Activated CD8-positive, alpha-beta T cell treated with anti-CD3 and anti-CD28 coated beads for 36 hours (primary cell): ENCODE measurements around the gene ING2. TPM values are rescaled to one million over a fixed set of nuclear protein-coding genes. Genes with fewer than 3 reads are reported as not detected.

Experiments used
- ATAC-seq: fragments of 200-7000 bp; cut with Tn5 transposase; one replicate; pipeline ENCODE4 v1.10.0; 2021; ENCODE audit warnings: mild to moderate bottlenecking, moderate library complexity
- CTCF ChIA-PET: fragments of 350-600 bp; sonication (Branson Sonifier 250); formaldehyde crosslinking; loops from one replicate; lab custom pipeline; 2021; ENCODE audit warnings: antibody characterized with exemption; lab: Charles Lee
- POLR2A ChIA-PET: fragments of 350-600 bp; sonication (Branson Sonifier 250); formaldehyde crosslinking; loops from one replicate; lab custom pipeline; 2021; ENCODE audit warnings: antibody characterized with exemption; lab: Charles Lee
- DNase-seq: peaks from one replicate; pipeline ENCODE4 v3.0.0-alpha.2; 2020
- H3K27ac Mint-ChIP-seq: one replicate; pipeline ENCODE4 v1.8.0; 2021; ENCODE audit warnings: mild to moderate bottlenecking, mixed read lengths
- H3K27me3 Mint-ChIP-seq: one replicate; pipeline ENCODE4 v1.8.0; 2021; ENCODE audit warnings: mixed read lengths
- H3K36me3 Mint-ChIP-seq: one replicate; pipeline ENCODE4 v1.8.0; 2021; ENCODE audit warnings: low read depth, mixed read lengths
- H3K4me1 Mint-ChIP-seq: one replicate; pipeline ENCODE4 v1.8.0; 2021; ENCODE audit warnings: low read depth, mixed read lengths
- H3K4me3 Mint-ChIP-seq: one replicate; pipeline ENCODE4 v1.8.0; 2021; ENCODE audit warnings: mild to moderate bottlenecking, moderate library complexity, mixed read lengths
- H3K9me3 Mint-ChIP-seq: one replicate; pipeline ENCODE4 v1.8.0; 2021; ENCODE audit warnings: mixed read lengths
- CTCF ChIP-seq: fragments of 200-600 bp; IDR thresholded peaks from one replicate; pipeline ENCODE4 v1.8.0; 2022; ENCODE audit warnings: antibody characterized with exemption, mild to moderate bottlenecking
- intact Hi-C: fragments of 100-400 bp; cut with micrococcal nuclease; formaldehyde crosslinking; loops from one replicate; pipeline ENCODE4 v1.10.0; 2022
- total RNA-seq, 2 experiments: library from RNA; stranded (reverse); gene quantifications; one replicate each; pipeline ENCODE4 v1.2.3, GENCODE V29; 2021

Gene ING2
- total RNA-seq, 2 experiments from 2014 or later = 18.2 to 21.0 TPM

- Mint-ChIP-seq H3K36me3 (no peaks in the 10 kb centered on the region), H3K27me3 (peaks cover 16% of the 10 kb centered on the region), H3K27ac (no peak overlapping the region), H3K4me3 (no peak overlapping the region), H3K9me3 (no peaks in the 10 kb centered on the region), H3K4me1 (no peaks in the 10 kb centered on the region)
- TF ChIP-seq CTCF = no peak
- ATAC-seq = no peak
- intact Hi-C loops = no loop called here
- ChIA-PET CTCF (no interaction called here), POLR2A (interaction anchor here (0.6 kb wide), 1 partner anchor 45 kb away, joined by 3 read pairs; no protein-coding TSS in a partner anchor)
- DNase-seq = no peak
Measured at GRCh38 chr4:183532821-183533220, 28.0 kb downstream of the ING2 start.

- Mint-ChIP-seq H3K9me3 (no peaks in the 10 kb centered on the region), H3K27ac (no peak overlapping the region), H3K4me3 (no peak overlapping the region), H3K36me3 (no peaks in the 10 kb centered on the region), H3K27me3 (peaks cover 14% of the 10 kb centered on the region), H3K4me1 (no peaks in the 10 kb centered on the region)
- ATAC-seq (no peak), DNase-seq (no peak)
- CTCF ChIA-PET = no interaction called here
- intact Hi-C loops = no loop called here
- POLR2A ChIA-PET = no interaction called here
- no peak for TF ChIP-seq CTCF
Measured at GRCh38 chr4:183533698-183534097, 28.8 kb downstream of the ING2 start.

- no peak for DNase-seq
- TF ChIP-seq CTCF = no peak
- Mint-ChIP-seq H3K36me3 (peaks cover 3% of the 10 kb centered on the region), H3K4me1 (no peaks in the 10 kb centered on the region), H3K27me3 (peaks cover 14% of the 10 kb centered on the region), H3K4me3 (no peak overlapping the region), H3K9me3 (peaks cover 12% of the 10 kb centered on the region), H3K27ac (no peak overlapping the region)
- intact Hi-C loops = no loop called here
- no peak for ATAC-seq
- POLR2A ChIA-PET = no interaction called here
- CTCF ChIA-PET = no interaction called here
Measured at GRCh38 chr4:183540410-183541009, 35.7 kb downstream of the ING2 start.

- Mint-ChIP-seq H3K27me3 (peaks cover 14% of the 10 kb centered on the region), H3K4me3 (no peak overlapping the region), H3K4me1 (no peaks in the 10 kb centered on the region), H3K36me3 (peaks cover 3% of the 10 kb centered on the region), H3K27ac (no peak overlapping the region), H3K9me3 (peaks cover 12% of the 10 kb centered on the region)
- TF ChIP-seq CTCF = no peak
- intact Hi-C loops = no loop called here
- DNase-seq (no peak), ATAC-seq (no peak)
- ChIA-PET POLR2A (no interaction called here), CTCF (no interaction called here)
Measured at GRCh38 chr4:183541010-183541751, 36.3 kb downstream of the ING2 start.

- POLR2A ChIA-PET = no interaction called here
- Mint-ChIP-seq H3K4me3 (no peak overlapping the region), H3K36me3 (peaks cover 3% of the 10 kb centered on the region), H3K27me3 (peaks cover 18% of the 10 kb centered on the region), H3K4me1 (no peaks in the 10 kb centered on the region), H3K27ac (no peak overlapping the region), H3K9me3 (peaks cover 12% of the 10 kb centered on the region)
- TF ChIP-seq CTCF = no peak
- DNase-seq (no peak), ATAC-seq (no peak)
- intact Hi-C loops = no loop called here
- CTCF ChIA-PET = no interaction called here
Measured at GRCh38 chr4:183541752-183542040, 36.8 kb downstream of the ING2 start.
